ENCODE measurements around the gene HPS6.
A peak's percentile ranks its signal among the peaks of the same experiment; 100 is the strongest.

Gene HPS6

DNA sequence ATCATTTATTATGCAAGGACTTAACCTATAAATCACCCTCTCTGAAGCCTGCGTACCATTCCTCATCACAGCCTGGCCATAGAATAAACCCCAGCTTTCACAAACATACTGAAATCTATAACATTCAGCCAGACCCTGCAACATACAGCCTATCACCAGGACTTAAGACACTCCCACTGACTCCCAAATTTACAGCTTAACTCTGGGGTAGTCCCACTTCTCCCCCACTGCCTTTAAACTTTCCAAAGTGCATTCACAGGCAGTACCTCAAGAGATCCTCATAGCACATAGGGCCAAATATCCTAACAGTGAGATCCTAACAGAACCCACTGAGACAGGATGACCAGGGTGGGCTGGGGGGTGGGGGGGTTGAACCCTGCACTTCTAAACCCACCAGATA, 51.5 kb downstream of the HPS6 start:
- Mint-ChIP-seq H3K27ac (peak overlapping the region; percentile 85 to 93), H3K4me3 (peak overlapping the region; percentile 89 to 91), H3K9me3 (no peaks in the 10 kb centered on the region), H3K27me3 (no peaks in the 10 kb centered on the region), H3K36me3 (ENCODE audit: insufficient read depth) (peaks cover 34% of the 10 kb centered on the region), H3K4me1 (ENCODE audit: low read depth in 2 of 2) (peaks cover 67 to 73% of the 10 kb centered on the region in 2 donors)
- DNase-seq (no peak), ATAC-seq (replicated peaks) (no peak)
